HG02970 (cell line): ENCODE results near the gene ISY1.
A peak's percentile ranks its signal among the peaks of the same experiment; 100 is the strongest.
"Not testable (repeated sequence)": the region's sequence is repeated elsewhere in the genome, so short reads cannot be mapped to it uniquely, and the experiment has no call there.

Experiments used
- ATAC-seq: cut with Tn5 transposase; IDR thresholded peaks from one replicate; pipeline ENCODE4 v1.9.1; 2021; ENCODE audit warnings: mild to moderate bottlenecking, moderate library complexity, moderate number of reproducible peaks; ENCODE audit not compliant: unreplicated experiment, low FRiP score

ISY1 gene

GRCh38 chr3:129121016-129121791 is 39.7 kb downstream of the ISY1 start:
- peak; percentile 5 for ATAC-seq

GRCh38 chr3:129120254-129121004 is 40.4 kb downstream of the ISY1 start:
- ATAC-seq, result peak; percentile 60

DNA sequence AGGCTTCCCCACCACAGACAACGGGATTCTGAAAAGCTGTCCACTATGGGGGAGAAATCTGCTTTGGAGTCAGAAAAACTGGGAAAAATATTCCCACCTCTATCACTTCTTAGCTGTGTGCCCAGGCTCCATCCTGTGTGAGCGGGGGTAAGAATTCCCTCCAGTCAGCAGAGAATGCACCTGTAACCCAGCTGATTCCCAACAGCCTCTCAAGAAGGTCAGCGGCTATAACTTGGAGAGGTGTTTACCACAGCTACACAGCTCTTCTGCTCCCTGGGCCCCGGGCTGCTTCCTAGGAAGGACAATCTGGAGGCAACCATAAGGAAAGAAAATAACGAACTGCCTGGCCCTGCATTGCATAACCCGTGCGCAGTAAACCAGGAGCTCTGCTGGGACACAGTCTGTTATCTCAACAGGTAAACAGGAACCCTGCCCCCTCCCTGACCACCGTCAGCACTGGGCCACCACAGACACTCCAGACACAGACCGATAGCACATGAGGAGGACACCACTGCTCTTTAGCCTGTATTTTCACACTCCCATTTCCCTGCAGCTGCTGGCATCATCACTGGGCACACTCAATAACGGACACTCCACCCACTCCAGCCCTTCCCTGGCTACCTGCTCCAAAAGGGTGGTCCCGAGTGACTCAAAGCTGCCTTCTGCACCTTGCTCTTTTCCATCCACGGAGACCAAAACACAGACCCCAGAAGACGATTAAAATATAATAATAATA is 41.3 kb downstream of the ISY1 start:
- no peak for ATAC-seq

- no peak for ATAC-seq
Measured at GRCh38 chr3:129118745-129119144, 42.1 kb downstream of the ISY1 start.

- no peak for ATAC-seq
Measured at GRCh38 chr3:129117134-129117533, 43.7 kb downstream of the ISY1 start.

DNA sequence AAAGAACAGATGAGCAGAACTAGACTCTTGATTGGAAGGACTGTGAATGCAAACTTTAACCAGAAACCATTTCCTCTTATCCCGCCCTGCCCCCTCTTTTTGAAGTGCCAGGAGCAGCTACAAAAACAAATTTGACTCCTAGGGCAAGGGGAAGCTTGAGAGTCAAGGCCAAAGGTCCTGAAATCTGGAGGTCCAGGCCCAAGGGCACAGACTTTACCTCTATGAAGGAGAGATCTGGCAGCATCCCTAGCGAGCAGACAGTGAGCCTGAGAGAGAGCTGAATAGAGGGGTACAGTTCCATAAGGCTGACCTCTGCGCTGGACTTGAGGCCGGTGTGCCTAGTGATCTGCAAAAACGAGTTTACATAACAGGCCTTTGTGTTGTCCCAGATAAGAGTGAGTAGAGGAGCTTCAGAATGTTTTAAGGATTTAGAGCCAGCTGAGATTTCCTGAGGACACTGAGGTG is 44.3 kb downstream of the ISY1 start:
- no peak for ATAC-seq

DNA sequence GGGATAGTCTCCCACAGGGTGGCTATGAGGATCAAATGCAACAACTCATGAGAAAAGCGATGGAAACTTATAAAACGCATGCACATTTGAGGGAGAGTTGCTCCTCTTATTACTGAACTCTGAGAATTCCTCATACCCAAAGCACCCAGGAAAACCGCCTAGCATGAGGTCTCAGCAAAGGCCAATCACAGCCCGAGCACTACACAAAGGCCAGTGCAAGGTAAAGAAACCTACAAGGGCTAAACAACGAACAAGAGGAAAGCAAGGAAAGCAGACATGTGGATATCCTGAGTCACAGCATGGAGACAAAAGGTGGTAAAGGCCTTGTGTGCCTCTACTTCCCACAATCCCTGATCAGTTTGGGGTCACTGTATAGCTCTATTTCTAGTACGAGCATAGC is 46.4 kb downstream of the ISY1 start:
- no peak for ATAC-seq

GRCh38 chr3:129112308-129113052 is 48.4 kb downstream of the ISY1 start:
- ATAC-seq, result no peak

GRCh38 chr3:129111076-129111780 is 49.6 kb downstream of the ISY1 start:
- not testable (repeated sequence) for ATAC-seq

- ATAC-seq, result no peak
Measured at GRCh38 chr3:129107793-129108192, 53.1 kb downstream of the ISY1 start.

- ATAC-seq, result no peak
Measured at GRCh38 chr3:129106866-129107565, 53.8 kb downstream of the ISY1 start.

- ATAC-seq, result no peak
Measured at GRCh38 chr3:129106320-129106719, 54.5 kb downstream of the ISY1 start.

DNA sequence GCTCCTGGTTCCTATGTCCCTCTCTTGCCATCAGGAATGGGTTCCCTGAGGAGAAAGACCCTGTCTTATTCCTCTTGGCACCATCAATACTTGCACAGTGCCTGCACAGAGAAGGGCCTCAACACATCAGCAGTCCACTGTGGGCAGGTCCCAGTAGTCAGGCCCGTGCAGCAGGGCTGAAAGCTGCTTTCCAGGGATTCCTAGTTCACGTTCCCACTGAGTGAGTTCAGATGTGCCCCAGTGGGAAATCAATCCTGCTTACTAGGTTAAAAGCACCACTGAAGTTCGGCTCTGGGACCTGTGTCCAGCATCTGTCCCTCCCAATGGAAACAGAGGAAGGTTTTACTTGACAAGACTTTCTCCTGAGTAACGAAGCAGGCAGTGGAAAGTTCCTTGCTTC is 55.0 kb downstream of the ISY1 start:
- no peak for ATAC-seq

DNA sequence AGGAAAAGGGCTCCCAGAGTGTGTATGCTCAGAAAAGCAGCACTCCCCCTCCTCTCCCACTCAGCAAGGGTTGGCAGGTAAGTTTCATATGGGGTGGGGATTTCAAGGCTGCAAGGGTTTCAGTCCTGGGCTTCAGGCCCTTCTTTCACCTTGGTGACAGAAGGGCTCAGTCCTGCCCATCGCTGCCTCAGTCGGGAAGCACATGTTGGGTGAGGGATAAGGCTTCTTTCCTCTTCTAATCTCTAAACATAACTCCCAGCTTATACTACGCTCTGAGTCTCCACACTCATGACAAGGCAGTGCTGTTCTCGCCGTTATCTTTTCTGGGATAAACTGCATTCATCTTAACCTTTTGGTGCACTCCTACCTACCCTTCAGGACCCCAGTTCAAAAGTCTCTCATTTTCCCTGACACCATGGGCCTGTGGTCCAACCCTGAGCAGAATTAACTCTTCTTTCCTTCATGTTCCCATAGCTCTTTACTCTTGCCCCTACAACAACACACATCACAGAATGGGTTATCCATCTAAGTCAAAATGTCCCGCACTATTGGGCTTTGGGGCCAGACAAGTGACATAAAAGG is 56.3 kb downstream of the ISY1 start:
- ATAC-seq, result no peak

- ATAC-seq, result no peak
Measured at GRCh38 chr3:129104051-129104450, 56.8 kb downstream of the ISY1 start.

DNA sequence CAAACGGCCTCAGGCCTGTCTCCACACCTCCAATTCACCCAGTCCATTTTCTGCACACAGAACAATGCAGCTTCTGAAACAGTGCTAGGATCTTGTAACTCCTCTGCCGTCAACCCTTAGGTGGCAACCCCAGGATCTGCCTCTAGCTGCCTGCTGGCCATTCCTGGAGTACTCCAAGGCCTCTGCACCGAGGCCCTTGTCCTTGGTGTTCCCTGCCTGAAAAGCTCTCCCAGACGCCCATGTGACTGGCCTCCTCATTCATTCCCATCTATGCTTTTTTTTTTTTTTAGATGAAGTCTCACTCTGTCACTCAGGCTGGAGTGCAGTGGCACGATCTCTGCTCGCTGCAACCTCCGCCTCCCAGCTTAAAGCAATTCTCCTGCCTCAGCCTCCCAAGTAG is 57.6 kb downstream of the ISY1 start:
- no peak for ATAC-seq

- no peak for ATAC-seq
Measured at GRCh38 chr3:129101370-129102138, 59.3 kb downstream of the ISY1 start.

- ATAC-seq, result no peak
Measured at GRCh38 chr3:129100274-129100673, 60.6 kb downstream of the ISY1 start.
